EL (cell line): ENCODE measurements around the gene MYLK4.
"Not testable (repeated sequence)": the region's sequence is repeated elsewhere in the genome, so short reads cannot be mapped to it uniquely, and the experiment has no call there.

Experiments
- DNase-seq: peaks from one replicate; pipeline ENCODE4 v3.0.0-alpha.2; 2016

Gene MYLK4

DNA sequence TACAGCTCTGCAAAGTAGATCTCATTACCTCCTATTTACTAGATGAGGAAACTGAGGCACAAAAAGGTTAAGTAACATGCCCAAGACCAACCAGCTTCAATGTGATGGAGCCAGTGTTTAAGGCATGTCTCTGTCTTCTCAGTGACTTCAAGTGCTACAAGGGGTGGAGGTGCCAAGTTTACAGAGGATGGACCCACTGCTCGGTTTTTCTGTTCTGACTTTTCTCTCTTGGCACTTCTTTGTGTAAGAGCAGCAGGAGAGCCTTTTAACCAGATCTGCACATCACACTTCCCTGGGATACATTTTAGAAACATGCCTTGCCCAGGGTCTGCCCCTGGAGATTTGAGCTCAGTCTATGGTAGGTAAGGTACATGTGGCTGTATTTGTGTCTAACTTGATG lies 24.3 kb upstream of the MYLK4 start:
- DNase-seq, result no peak

DNA sequence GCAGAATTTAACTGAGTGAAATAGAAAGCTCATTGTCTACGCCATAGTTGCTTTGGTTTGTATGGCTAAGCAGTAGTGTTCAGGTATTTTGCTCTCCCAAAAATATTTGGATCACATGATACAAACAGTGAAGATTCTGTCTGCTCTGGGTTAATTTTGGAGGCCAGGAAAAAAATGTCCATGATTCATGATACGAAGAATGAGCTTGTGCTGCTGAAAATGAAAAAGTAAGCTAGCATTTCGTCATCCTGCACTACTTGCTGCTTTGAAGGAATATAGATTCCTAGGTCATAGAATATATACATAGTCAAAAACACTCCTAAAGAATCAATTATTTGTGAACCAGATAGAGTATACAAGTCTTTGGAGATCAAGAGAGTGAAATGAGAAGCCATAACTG lies 22.7 kb upstream of the MYLK4 start:
- peak; percentile 33 for DNase-seq

DNA sequence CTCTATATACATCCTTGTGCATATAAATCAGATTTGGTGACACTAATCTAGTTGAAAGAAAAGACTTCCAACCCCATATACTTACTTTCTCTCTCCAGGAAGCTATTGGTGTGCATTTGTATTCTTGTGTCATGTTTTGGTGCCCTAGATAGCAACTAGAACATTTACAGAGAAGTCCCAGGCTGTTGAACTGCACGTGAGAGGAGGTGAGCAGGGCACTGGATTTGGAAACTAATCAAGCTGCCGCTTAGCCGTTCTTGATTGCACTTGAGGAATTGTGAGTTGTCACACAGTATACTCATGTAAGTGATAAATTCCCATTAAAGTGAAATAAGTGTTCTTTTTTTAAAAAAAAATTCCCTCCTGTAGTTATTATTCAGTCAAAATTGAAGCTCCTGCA lies 22.1 kb upstream of the MYLK4 start:
- no peak for DNase-seq

DNA sequence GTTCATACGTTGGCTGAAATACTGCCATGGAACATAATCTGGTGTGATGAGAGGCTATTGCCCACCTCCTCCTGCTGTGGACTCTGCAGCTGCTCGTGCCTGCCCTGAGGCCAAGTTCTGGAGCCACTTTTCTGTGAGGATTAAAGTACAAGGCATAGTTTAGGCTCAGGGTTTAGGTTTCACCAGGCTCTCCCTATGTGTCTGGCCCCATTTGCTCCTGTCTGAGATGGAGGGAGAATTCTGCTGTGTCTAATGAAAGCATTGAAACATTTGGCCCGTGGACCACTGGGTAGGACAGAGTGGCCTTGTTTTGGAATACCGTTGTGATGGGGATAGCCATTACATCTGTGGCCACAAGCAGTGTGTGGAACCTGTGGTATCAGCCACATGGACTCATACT lies 20.4 kb upstream of the MYLK4 start:
- DNase-seq, result no peak

DNA sequence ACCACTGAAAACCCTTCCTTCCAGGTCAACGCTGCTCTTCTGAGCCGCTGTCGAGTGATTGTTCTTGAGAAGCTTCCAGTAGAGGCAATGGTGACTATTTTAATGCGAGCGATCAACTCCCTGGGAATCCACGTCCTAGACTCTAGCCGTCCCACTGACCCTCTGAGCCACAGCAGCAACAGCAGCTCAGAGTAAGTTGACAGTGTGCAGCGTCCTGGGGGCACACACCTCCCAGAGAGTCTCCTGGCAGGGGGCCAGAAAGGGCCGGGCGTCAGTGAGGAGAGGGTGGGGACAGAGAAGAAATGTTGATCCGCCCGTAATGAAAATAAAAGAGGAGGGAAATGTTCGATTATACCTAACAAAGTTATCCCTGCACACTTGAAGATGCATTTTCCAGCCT lies 19.4 kb upstream of the MYLK4 start:
- no peak for DNase-seq

DNA sequence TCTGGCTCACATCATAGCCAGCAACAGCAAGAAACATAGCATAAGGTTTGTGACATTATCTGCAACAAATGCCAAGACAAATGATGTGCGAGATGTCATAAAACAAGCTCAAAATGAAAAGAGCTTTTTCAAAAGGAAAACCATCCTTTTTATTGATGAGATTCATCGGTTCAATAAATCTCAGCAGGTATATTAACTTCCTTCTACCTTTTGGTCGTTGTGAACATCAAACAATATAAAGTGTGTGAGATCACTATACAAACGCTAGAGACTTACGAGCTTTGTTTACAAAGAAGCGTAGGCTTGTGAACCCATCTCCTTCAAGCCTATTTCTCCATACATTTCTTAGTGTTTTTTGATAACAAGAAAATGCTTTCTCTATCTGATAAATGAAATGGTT lies 18.0 kb upstream of the MYLK4 start:
- no peak for DNase-seq

DNA sequence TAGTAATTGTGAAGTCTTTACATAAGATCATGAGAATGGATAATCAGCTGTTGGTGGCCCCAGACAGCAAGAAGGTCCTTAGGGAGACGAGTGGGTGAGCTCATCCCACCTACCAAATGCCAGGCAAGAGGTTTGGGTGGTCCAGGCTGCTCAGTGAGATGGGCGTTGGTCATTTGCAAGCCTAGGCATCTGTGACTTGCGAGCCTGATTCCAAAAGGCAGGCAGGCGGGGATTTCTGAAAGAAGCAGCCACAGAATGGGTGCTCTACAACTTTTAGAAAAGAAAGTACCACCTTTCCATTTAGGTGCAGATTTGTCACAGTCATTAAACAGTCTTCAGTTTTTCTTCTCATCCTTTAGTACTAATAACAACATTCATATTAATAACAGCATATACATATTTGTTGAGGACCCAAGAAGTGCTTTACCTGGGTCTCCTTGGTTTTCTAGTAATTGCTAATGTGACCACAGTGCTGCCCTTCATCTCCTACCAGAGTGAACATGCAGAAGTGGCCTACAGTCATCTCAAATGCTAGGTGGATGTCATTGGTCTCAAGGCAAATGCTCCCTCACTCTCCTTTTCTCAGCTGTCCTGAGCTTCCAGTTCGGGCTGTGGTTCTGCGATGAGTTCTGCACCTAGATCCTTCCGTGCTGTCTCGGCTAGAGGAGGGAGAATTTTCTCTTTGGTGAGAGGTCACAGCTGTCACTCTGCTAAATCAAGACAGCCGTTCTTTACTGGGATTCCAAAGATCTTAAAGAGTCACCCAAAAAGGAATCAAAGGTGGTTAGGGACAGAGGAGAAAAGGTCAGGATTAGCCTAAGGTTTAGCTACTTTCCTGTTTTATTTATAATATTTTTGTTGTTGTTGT lies 17.2 kb upstream of the MYLK4 start:
- DNase-seq, result no peak

DNA sequence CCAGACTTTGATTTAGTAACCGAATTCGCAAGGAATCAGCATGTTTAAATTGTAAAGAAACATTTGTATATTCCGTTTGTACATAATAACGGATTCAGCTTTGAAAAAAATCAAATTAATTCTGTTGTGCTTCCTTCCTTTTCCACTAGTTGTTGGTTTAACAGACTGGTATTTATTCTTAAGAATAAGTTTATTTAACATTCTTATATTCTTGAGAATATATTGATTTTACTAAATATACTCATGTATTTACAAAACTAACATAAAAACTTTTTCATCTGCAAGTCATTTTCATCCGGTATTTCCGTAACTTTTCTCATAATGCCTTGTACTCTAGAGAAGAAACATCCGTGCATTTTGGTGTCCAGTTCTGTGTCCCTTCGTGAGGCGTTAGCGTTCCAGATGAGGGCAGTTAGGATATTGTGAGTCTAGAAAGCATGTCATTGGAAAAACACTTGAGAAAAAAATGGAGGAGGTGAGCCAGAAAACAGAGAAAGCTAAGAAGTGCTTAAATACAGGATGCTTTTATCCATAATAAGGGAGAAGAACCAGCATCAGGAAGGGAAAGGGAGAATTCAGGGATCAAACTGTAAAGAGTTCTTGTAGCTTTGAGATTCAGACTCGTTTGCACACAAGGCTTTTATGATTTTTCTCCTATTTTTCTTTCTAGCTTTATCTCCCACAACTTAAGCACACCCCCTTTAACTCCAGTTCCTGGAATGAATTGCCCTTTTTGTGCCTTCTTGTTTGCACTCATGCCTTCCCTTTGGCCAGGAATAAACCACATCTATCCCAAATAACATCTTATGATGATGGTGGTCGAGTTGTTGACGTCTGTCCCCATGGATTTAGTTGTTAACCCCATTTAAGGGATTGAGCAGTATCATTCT lies 16.3 kb upstream of the MYLK4 start:
- peak; percentile 37 for DNase-seq

DNA sequence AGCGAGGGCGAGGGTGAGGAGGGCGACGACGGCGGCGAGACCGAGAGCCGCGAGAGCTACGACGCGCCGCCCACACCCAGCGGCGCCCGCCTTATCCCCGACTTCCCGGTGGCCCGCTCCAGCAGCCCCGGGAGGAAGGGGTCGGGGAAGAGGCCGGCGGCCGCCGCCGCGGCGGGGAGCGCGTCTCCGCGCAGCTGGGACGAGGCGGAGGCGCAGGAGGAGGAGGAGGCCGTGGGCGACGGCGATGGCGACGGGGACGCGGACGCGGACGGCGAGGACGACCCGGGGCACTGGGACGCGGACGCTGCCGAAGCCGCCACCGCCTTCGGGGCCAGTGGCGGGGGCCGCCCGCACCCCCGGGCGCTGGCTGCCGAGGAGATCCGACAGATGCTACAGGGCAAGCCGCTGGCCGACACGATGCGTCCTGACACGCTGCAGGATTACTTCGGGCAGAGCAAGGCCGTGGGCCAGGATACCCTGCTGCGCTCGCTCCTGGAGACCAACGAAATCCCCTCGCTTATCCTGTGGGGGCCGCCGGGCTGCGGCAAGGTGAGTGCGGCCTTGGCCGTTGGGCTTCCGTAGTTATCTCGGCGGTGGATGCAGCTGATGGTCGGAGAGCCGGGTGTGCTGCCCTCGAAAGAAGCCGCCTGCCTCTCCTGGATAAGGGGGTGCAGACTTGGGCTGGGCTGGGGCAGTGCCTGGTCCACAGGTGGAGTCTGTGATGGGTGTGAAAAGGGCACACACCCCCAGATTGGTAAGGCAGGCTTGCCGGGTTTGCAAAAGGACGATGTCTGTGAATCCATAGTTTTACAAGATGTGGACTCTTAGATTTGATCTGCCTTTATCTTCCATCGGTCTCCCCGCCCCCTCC lies 15.4 kb upstream of the MYLK4 start:
- peak; percentile 51 for DNase-seq

DNA sequence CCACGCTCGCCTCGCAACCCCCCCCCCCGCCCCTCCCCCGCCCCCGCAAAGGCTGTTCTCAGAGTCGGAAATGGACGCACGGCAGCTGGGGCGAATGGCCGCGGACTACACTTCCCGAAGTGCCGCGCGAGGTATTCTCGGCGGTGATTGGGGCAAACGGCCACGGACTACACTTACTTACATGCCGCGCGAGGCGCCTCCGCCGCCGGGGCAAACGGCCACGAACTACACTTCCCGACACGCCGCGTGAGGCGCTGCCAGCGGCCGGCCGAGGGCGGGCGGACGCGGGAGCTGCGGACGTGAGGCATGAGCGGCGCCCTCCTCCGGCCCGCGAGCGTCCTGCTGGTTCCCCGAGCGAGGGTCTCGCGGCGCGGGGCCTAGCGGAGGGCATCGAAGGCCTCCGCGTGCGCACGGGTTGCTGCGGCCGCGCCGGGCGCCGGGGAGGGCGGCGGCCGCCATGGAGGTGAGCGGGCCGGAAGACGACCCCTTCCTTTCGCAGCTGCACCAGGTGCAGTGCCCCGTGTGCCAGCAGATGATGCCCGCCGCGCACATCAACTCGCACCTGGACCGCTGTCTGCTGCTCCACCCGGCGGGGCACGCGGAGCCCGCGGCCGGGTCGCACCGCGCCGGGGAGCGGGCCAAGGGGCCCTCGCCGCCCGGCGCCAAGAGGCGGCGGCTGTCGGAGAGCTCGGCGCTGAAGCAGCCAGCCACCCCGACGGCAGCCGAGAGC lies 14.6 kb upstream of the MYLK4 start, which contains the start of gene WRNIP1:
WRNIP1 (plus strand) TSS at position 228 of the 730 bp plus-strand sequence; CDS start at position 458, 230 bp downstream.
- DNase-seq, result peak; percentile 99

DNA sequence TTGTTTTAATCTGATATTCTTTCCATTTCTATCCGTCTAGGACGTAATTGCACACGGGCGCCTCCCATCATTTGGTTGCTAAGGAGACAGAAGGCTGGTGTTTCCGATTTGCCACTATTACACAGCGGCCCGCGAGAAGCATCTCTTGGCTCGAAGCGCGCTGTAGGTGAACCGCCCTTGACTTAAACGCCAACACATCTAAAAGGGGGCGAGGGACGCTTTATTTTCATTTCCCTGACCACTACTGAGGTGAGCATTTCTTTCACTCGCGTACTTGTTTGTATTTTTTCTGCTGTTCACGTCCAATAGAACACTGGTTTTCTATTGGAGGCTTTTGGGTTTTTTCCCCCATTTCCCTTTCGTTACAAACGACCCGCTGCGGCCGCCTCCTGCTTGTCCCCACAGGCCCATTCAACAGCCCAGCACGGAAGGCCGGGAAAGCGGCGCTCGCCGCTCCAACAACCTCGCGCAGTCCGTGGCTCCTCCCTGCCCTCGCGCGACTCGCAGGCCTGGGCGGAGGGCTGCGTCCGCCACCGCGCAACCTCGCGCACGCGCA lies 14.0 kb upstream of the MYLK4 start:
- DNase-seq, result peak; percentile 72

DNA sequence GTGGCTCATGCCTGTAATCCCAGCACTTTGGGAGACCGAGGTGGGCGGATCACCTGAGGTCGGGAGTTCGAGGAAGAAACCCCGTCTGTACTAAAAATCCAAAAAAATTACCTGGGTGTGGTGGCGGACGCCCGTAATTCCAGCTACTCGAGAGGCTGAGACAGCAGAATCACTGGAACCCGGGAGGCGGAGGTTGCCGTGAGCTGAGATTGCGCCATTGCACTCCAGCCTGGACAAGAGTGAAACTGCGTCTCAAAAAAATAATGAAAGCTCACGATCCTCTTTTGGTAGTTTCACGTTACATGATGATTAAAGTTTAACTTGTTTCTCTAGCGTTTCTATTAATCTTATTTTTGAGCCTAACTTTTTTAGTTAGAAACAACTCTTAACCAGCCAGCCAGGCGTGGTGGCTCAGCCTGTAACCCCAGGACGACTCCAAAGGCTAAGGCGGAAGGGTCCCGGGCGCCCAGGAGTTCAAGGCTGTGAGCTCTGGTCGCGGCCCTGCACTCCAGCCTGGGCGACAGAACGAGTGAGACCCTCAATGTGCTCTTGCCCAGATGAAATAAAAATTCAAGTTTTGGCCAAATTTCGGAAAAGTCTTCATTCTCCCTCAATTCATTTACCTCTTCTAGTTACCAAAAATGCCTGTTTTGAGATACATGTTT lies 13.3 kb upstream of the MYLK4 start:
- no peak for DNase-seq

DNA sequence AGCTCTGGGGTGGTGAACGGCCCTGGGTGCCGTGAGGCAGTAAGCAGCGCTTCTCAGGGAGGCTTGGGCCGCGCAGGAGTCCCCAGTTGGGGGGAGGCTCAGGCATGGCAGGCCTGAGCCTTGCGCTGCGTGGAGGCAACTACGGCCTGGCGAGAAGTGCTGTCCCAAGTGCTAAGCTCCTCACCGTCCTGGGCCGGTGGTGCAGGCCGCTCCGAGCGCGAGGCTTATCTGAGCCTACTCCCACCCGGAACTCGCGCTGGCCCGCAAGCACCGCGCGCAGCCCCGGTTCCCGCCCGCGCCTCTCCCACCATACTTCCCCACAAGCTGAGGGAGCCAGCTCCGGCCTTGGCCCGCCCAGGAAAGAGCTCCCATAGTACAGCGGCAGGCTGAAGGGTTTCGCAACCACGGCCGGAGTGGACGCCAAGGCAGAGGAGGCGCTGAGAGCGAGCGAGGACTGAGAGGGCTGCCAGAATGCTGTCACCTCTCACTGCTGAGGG lies 12.7 kb upstream of the MYLK4 start:
- DNase-seq, result no peak

DNA sequence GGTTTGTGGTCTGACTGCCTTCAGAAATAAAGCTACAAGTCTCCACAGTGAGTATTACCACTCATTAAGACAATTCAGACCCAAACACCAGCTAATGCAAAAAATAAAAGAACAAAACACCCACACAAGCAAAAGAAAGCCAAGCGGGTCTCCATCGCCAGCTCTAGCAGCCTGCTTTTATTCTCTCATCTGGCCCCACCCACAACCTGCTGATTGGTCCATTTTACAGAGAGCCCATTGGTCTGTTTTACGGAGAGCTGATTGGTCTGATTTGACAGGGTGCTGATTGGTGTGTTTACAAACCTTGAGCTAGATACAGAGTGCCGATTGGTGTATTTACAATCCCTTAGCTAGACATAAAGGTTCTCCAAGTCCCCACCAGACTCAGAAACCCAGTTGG lies 12.1 kb upstream of the MYLK4 start:
- not testable (repeated sequence) for DNase-seq

DNA sequence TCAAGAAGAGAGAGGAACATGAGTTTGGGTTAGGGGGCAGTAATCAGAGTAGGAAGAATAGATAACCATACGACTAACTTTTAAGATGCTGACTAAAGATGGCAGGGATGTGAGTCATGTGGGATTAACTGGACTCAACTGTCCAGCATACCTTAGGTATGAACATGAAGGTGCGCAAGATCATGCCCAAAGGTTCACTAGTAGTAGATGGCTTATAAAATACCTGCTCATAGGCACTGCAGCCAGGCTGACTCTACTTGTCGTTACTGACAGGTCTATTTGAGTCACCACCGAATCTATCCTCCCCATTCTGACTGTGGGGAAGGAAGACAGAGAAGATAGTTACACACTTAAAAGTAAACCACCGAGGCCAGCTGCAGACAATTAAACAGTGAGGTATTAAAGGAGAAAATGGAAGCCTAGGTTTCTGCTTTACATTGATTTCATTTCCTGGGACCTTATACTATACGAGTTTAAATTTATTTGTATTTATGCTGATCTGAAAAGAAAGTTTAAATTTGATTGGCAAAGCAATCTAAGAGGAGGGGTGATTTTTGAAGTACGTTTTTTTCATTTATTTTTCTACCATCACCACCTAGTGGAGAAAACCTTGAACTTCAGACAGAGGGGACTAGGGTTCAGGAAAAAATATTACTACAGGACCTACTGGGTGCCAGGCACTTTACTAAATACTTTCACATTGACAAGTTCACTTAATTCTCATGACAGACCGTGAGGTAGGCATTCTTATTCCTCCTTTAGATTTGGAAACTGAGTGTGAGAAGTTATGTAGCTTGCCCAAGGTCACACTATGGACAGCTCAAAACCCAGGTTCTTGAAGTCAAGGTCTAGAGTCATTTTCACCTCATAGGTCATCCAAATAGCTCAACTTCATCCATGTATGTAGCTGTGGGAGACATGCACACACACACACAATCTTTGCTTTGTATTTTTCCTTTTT lies 10.4 kb upstream of the MYLK4 start:
- no peak for DNase-seq

DNA sequence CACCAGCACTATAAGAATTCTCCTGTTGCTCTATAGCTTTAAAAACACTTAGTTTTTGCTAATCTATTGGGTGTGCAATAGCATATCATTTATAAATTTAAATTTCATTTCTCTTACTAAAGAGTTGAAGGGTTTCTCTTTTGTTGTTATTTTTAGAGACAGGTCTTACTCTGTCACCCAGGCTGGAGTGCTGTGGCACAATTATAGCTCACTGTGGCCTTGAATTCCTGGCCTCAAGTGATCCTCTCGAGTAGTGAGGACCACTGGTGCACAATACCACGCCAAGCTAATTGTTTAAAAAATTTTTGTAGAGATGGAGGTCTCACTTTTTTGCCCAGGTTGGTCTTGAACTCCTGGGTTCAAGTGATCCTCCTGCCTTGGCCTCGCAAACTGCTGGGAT lies 8.3 kb upstream of the MYLK4 start:
- DNase-seq, result no peak

DNA sequence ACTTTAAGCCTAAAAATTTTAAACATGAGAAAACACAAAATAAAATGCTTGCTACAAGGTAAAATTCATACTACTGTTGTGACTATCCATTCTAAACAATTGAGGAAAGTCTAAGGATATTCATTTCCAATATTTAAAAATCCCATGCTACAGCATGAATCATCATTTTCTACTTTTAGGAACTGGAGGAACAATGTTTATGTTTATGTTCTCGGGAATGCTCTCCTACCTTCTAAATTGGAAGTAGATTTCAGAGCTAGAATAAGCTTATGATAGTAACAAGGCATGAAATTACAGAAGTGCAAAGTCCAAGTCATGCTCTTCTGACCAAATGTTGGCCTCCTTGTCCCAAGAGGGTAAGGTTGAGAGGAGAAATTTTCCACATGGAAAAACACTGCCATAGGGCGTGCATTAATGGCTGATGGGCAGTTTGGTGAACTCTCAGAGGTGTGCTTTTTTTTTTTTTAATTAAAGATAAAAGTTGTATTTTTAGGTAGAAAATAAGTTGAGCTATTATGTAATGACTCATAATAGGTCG lies 6.0 kb upstream of the MYLK4 start:
- DNase-seq, result no peak

DNA sequence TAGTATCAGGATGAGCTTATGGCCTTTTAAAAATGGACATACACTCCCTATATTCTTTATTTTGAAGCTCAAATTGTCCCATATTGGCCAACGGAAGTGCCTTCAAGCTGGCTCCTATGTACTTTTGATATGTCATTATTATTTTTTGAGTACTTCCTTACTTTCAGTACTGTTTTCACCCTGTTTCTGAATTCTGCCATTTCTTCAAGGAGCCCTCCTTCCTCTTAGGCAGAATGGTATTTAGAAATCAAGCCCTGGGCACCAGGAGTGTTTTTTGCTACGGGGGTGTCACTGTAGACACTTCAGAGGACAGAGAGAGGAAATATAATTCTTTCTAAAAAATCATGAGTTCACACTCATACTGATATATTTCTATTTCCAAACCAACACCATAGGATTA lies 5.5 kb upstream of the MYLK4 start:
- no peak for DNase-seq

DNA sequence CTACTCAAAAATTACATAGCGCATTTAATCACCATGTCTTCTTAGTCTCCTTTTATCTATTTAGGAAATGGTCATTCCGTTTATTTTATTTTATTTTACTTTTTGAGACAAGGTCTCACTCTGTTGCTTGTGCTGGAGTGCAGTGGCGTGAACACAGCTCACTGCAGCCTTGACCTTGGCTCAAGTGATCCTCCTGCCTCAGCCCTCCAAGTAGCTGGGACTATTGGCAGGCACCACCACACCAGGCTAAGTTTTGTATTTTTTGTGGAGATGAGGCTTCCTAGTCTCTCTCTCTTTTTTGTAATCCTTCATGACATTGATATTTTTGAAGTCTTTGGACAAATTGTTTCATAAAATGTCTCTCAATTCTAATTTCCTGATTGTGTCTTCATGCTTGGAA lies 4.7 kb upstream of the MYLK4 start:
- no peak for DNase-seq

DNA sequence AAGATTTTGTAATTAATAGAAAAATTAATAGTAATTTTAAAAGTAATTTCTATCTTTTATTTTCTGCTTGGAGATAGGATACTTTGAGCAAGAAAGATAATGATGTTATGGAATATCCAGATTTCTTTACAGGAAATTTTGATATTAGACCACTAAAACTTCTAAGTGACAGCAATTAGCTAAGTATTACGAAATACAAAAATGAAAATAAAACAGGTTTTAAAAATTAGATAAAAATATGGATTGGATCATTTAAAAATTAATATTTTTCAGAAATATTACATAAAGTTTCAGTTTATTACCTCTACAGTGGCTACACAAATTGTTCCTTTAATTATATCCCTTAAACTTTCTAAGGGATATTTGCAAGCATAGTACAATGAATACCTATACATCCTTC lies 4.2 kb upstream of the MYLK4 start:
- no peak for DNase-seq
